Stimulated activated CD8-positive, alpha-beta memory T cell treated with anti-CD3 and anti-CD28 coated beads, Interleukin-7, amount 100 ng/mL, for 1 hour (primary cell): ENCODE measurements around the gene ADAMTS14.

ENCODE experiments used
- DNase-seq, 2 donors: peaks; one replicate each; pipeline ENCODE4 v3.0.0-alpha.2; 2020; ENCODE audit warnings: low read depth in 2 of 2

ADAMTS14 gene

DNA sequence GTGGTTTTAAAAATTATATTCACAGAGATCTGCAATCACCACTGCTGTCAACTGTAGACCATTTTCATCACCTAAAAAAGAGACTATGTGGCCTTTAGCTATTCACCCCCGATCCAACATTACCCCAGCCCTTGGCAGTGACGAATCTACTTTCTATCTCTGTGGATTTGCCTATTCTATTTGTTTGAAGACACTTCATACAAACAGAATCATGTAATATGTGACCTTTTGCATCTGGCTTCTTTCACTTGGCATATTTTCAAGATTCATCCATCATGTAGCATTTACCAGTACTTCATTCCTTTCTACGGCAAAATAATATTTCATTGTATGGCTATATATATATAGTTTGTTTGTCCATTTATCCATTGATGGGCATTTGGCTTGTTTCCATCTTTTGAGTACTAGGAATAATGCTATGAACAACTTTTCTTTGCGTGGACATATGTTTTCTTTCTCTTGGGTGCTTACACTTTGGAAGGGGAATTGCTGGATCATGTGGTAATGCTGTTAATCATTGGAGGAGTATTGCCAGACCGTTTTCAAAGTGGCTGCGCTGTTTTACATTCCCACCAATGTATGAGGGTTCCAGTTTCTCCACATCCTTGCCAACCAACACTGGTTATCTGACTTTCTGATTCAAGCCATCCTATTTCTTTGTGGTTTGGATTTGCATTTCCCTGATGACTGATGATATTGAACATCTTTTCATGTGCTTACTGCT, 22.3 kb downstream of the ADAMTS14 start:
- DNase-seq, result no peak

DNA sequence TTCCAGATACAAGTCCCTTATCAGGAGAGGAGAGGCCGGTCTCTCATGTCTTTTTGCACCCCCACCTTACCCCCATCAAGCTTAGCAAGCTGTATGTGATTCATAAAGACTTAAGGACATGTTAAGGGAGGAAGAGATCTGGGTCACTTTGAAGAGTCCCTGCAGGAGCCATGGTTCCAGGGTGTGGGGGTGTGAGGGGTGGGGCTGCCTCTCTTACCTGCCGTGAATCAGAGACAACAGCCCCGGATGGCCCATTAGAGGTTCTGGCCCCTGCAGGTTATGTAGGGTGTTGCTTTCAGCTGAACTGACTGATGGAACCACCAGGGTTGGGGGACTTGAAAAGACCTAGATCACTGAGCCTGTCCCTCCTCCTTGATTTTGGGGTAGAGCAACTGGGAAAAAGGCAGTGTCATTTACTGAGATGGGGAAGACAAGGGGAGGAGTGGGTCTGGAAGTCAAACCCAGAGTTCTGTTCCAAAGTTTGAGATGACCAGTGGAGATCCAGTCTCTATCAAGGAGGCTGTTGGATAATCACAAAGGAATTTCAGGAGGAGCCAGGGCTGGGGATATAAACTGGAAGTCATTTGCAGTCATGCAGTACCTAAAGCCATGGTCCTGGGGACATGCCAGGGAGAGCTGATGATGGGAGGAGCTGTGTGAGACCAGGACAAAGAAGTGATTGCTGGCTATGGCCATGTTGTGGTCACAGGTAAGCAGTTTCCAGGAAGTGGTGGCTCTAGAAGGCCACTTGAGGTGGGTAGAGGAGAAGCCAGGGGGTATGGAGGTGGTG, 23.1 kb downstream of the ADAMTS14 start:
- DNase-seq, result no peak

DNA sequence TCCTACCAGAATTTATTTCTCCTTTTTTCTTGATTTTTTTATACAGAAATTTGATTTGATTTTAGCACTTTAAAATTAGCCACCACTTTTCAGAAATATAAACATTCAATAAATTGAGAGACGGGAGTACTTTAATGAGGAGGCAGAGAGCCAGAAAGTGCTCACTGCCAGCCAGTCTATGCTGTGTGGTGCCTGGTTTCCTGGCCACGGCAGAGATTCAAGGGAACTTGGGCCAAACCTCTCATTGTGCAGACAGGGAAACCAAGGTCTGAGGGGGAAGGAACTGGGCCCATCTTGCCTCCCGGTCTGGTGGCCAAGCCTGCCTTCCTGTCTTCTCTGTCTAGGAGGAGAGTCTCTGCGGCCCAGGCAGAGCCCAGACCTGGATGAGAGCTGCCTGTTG, 25.9 kb downstream of the ADAMTS14 start:
- no peak for DNase-seq

DNA sequence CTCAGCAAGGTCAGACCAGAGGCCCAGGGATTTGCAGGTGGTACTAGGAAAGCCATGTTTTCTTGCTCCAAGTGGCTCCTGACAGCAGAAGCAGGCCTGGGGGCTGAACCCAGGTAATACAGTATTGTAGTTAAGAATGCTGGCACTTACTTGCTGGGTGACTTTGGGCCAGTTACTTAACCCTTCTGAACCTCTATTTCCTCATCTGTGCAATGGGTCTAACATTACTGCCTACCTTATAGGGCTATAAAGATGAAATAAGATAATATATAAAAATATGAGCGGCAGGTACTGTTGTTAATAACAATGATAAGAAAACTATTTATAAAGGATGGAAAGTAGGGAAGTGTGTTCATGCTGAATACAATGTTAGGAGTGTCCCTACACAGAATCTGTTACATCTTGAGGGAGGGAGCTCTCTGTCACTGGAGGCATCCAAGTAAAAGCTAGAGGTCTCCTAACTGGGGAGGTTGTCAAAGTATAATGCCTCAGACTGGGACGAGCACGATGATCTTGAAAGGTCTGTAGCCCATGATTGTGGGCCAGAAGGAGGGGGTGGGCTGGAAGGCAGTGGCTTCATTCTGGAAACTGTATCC, 26.9 kb downstream of the ADAMTS14 start:
- no peak for DNase-seq

DNA sequence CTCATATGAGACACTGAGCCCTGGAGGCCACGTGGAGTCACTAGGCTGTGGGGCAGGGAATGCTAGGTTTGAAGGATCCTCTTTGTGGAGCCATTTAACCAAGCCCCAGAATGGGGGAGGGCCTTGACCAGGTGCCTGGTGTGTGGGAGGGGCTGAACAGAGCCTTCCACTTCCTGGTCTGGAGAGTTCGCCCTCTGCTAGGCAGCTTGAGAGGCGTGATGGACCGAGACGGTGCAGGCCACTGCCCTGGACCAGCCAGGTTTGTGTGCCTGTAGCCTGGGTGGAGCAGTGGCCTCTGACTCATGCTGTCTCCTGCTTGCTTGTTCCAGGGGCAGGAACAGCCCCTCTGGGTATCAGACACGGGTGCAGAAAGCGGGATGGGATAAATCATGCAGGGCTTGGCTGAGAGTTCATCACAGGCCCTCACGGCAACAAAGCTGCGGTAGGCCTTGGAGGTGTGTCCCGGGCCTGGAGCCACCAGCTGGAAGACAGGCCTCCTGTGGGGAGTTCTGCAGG, 27.4 kb downstream of the ADAMTS14 start:
- DNase-seq, result no peak

DNA sequence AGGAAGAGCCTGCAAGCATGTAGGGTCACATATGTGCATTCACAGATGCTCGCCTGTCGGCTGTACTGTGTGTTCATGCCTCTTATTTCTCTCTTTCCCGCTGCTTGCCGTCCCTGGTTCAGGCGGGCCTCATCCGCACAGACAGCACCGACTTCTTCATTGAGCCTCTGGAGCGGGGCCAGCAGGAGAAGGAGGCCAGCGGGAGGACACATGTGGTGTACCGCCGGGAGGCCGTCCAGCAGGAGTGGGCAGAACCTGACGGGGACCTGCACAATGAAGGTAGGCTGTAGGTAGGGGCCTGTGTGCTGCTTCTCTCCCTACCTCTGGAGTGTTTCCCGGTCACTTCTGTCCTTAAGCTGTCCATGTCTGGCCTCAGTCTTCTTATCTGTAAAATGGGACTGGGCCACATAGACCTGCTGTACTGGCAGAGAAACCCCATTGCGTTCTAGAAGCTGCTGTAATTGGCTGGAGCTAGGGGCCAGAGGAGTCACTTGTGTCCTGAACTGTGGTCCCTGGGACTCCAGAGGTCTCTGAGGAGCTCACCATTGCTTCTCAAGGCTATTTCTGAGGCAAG, 30.0 kb downstream of the ADAMTS14 start:
- DNase-seq, result no peak

DNA sequence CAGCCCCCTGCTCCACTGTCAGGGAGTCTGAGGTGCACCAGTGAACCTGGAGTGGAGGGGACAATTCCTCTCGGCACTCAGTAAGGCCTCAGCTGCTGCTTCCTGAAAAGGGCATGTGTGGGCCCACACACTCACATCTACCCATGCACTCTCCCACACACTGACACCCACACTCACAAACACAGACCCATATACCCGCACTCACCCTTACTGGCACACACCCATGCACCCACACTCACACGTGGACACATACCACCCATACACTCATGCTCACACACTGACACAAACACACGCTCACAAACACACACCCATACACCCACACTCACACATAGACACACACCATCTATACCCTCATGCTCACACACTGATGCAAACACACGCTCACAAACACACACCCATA, 31.9 kb downstream of the ADAMTS14 start:
- no peak for DNase-seq

DNA sequence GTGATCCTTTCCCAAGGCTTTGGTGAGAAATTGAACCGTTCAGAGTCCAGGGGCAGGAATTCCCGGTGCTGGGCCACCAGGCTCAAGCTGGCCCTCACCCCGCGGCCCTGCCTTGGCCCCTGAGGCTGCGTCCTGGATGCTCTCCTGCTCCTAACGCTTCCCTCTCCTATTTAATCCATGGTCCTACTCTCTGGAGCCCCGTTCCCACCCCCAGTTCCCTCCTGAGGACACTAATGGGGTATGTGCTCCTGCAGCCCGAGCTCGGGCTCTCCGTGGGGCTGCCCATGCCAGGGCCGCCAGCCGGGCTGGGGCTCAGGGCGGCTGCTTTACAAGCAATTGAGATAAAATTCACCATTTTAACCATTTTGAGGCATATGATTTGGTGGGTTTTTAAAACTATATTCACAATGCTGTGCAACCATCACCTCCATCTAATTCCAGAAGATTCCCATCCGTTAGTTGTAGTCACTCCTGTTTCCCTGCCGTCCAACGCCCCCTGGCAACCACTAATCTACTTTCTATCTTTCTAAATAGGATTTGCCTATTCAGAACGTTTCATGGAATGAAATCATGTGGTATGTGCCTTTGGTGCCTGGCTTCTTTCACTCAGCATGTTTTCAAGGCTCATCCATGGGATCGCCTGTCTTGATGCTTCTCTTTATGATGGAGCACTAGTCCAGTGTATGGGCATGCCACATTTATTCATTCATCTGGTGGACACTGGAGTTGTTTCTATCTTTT, 33.0 kb downstream of the ADAMTS14 start:
- DNase-seq, result no peak

DNA sequence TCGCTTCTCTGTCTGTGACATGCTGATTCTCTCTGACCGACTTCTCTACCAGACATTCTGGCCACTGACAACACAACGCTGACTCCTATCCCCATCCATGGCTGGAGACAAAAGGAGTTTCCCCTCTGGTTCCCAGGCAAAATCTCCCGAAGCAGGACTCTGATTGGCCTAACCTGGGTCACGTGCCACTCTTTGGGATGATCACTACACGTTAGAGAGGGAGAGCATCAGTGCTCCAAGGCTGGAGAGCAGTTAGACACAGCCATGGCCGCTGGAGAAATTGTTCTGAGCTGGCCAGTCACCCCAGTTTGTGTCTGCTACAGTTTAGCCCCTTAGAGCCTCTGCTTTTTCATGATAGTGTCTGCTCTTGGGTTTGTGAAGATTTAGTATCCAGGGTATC, 38.9 kb downstream of the ADAMTS14 start:
- DNase-seq, result no peak

DNA sequence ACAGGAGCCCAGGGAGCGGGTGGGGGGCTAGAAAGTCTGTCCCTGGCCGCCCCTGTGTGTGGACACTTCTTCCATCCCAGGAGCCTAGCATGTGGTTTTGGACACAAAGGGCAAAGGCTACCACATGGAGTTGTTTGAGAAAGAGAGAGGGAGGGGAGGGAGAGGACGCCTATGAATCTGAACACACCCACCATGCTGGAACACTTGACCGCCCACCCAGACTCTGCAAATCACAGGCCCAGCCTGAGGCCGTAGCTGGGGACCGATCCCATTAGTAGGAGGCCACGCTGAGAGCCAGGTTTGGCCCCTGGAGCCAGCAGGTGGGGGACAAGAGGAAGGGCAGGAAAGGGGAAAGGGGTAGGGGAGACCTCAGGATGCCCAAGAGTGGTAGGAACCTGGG, 39.6 kb downstream of the ADAMTS14 start:
- DNase-seq, result no peak

DNA sequence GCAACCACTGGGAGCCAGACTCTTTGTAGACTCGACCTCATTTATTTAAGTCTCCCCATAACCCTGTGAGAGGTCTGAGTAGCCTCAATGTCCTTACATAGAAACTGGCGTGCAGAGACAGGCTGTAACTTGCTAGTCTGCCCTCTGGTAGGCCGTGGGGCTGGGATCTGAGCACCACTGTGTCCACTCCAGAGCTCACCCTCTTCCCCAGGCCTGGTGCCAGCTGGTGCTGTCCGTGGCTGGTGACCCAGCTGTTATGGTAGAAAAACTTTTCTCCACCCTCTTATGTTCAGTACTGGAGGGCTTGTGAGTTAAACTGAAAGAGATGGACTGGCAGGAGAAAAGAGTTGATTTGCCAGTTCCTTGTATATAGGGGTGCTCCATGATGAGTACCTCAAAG, 41.9 kb downstream of the ADAMTS14 start:
- DNase-seq, result no peak

DNA sequence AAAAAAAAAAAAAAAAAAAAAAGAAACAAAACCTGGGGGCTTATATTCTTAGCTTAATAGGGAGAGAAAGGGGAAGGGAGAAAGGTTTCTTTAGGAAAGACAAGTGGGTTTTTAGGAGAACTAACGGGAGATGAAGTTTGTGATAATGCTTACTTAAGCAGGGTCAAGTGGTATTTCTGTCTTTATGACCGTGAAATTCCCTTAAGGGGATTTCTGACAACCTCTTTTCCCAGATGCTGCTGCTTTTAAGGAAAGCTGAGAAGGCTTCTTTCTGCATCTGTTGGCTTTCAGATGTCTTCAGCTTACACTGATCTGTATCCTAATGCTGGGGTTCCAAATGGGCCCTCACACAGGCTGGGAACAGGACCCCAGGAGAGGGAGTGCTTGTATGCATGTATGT, 42.6 kb downstream of the ADAMTS14 start:
- no peak for DNase-seq

DNA sequence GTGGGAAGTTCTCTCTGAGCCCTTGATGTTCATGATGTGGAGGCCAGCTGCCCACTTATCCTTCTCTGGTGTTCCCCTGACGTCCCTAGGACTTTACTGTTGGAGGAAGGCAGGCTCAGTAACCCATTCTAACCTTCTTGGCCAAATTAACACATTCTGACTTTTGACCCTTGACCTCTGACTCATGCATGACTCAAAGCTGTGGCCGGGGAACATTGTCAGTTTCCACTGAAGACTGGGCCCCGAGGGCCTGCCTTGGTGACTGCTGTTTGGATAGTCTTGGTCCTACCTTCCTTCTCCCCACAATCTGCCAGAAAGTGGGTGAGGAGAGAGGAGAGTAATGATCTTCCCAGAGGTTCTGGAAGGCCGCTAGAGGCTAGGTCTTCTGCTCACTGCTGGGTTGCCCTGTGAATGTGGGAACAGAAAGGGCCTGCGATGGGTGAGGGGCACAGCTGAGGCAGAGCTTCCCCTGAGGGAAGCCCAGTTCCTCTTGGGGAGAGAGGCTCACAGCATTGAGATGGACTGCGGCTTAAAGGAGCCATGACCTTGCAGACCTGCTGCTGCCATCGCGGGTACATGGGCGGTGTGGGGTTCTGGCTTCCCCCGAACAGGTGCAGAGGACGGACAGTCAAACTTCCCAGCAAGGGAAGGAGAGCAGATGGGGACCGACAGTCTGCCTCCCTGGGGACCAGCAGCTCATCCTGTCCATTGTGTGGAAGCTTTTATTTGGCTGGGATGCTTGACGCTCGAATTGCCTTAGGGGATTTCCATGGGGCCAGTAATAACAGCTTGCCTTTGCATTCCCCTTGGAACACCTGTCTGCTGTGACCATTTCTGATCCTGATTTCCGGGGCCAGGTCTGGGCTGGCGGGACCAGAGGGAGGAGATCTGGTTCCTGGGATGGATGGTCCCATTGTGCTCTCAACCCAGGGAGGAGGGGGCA, 43.8 kb downstream of the ADAMTS14 start:
- DNase-seq, result no peak

DNA sequence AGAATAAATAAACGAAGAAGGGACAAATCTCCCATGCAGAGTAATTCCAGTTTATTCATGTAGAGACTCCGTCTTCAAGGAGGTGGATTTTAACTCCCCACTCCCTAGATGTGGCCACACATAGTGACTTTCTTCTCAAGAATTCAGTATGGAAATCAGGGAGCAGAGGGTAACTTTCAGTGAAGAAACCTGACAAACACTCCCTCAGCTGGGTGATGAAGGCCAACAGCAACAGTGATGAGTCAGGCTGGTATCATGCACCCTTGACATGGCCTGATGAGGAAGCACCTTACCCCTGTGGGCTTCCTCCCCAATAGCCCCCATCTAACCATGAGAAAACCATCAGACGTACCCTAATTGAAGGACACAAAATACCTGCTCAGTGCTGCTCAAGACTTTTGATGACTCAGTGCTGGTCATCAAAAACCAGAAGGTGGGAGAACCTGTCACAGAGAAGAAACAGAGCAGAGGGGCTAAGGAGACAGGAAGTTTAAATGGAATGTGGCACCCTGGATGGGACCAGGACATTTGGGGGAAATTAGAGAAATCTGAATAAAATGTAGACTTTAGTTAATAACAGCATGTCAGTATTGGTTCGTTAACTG, 50.6 kb downstream of the ADAMTS14 start:
- no peak for DNase-seq

DNA sequence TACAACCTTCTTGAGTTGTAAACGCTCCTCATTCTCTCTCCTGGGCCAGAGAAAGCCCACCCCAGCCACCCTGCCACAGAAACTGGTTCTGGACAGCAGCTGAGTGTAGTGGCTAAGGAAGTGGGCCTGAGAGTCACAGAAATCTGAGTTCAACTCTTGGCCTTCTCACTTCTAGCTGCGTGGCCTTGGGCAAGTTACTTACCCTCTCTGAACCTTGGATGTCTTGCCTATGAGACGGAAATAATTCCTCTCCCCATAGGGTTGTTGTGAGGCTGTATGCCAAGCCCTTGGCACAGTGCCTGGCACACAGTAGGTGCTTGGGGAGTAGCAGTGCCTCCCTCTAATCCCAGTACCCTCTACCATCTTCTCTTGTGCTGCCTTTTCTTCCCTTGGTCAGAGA, 51.5 kb downstream of the ADAMTS14 start:
- DNase-seq, result no peak

DNA sequence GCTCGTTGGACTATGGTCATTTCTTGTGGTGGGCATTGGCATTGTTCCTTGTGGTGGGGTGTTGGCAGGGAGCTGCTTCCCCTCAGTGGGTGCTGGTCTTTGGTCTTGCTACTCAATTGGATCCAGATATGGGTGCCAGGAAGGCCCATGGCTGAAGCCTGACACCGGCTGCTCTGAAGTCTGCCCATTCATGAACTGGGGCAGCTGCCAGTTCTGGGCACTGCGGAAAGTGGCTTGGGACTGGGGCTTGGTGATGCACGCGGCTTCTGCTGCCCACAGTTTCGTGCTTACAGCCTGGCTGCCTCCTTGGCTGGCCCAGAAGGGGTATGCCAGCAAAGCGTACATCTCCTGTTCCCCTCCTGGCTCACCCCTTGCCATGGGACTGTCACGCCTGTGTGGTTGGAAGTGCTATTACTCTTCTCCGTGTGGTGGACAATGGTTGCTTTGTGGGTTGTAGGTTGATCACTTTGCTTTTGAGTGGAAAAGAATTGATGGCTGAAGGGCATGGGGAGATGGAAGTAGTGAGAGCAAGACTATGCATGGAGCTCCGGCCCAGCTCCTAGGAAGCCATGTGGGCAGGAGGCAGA, 54.7 kb downstream of the ADAMTS14 start:
- no peak for DNase-seq

DNA sequence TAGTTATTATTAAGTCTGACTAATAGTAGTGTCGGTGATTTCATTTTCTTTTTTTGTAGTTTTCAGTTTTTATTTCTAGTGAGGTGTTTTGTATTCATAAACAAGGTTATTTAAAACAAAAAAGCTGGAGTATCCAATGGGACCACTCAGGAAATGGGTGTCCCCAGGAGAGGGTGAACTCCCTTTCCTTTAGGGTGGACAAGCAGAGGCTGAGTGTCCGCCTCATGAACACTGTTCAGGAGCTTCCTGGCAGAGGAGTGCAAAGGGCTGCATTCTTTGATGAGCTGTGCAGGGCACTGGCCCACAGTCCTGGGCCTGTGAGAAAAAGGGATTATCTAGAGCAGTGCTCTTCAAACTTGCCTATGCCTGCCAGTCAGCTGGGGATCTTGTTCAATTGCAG, 56.0 kb downstream of the ADAMTS14 start:
- no peak for DNase-seq

DNA sequence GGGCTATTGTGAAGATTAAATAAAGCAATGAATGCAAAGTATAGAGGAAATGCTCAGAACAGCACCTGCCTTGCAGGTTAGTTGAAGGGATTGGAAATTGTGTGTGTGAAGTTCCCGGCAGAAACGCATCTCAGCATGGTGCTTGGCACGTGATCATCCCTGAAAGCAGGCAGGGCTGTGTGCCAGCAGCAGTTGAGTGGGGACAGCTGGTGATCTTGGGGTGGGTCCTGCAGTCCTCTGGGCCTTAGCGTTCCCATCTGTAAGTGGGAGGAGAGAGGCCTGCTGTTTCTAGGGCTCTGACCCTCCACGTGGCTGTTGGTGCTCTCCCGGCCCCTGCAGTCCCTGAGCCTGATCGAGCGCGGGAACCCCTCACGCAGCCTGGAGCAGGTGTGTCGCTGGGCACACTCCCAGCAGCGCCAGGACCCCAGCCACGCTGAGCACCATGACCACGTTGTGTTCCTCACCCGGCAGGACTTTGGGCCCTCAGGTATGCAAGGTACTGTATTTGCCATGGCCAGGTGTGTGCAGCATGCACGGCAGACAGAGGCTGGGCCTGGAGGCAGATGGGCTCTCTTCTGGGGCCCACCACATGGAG, 57.6 kb downstream of the ADAMTS14 start:
- no peak for DNase-seq

DNA sequence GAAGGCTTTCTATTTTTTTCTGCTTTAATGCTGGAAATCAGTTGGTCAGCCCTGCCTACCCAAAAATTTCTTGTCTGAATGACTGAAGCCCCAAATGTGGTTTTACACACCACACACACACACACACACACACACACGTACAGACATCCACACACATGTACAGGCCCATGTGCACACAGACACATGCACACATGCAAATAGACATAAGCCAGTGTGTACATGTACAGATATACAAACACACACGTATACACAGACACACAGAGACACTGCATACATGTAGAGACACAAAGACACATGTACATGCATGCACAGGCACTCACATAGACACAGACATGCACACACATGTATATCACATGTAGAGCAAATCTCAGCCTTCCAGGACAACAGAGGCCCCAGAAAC, 58.6 kb downstream of the ADAMTS14 start:
- no peak for DNase-seq
